ENCODE data around the gene MYH11.

MYH11 gene

GRCh38 chr16:15886078-15886477, 29.2 kb upstream of the MYH11 start:
- Histone ChIP-seq H3K36me3 (ENCODE audit: control insufficient read depth, insufficient read depth, low read length) (no peaks in the 10 kb centered on the region), H3K27ac (no peak overlapping the region), H3K79me2 (peaks cover 30% of the 10 kb centered on the region), H3K4me2 (ENCODE audit: low read length) (no peak overlapping the region), H3K9me3 (ENCODE audit: control insufficient read depth, low read length) (no peaks in the 10 kb centered on the region), H3K9ac (no peak overlapping the region), H2AFZ (no peak overlapping the region), H3K4me1 (peaks cover 14% of the 10 kb centered on the region), H3K4me3 (ENCODE audit: low read depth, low read length) (no peak overlapping the region), H3K27me3 (ENCODE audit: control insufficient read depth, insufficient read depth, low read length) (no peaks in the 10 kb centered on the region)
- TF ChIP-seq CTCF (IDR thresholded peaks at IDR 0.05), result no peak

DNA sequence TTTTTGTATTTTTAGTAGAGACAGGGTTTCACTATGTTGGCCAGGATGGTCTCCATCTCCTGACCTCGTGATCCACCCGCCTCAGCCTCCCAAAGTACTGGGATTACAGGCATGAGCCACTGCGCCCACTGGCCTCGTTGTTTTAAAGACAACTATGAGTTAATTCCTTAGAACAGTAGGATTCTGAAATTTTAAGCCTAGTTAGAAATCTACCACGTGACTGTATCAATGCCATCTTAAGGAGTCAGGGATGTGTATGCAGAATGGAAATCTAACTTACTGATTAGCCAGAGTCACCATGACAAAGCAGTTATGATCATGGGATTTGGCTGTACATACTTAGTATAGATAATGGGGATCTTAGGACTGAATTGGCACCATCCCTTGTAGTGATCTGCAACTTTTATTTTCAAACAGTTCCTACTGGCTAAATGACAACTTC, 28.8 kb upstream of the MYH11 start:
- Histone ChIP-seq H3K4me2 (ENCODE audit: low read length) (no peak overlapping the region), H3K27ac (no peak overlapping the region), H3K79me2 (peaks cover 30% of the 10 kb centered on the region), H3K4me3 (ENCODE audit: low read depth, low read length) (no peak overlapping the region), H3K9ac (no peak overlapping the region), H2AFZ (no peak overlapping the region), H3K36me3 (ENCODE audit: control insufficient read depth, insufficient read depth, low read length) (no peaks in the 10 kb centered on the region), H3K27me3 (ENCODE audit: control insufficient read depth, insufficient read depth, low read length) (no peaks in the 10 kb centered on the region), H3K4me1 (peaks cover 17% of the 10 kb centered on the region), H3K9me3 (ENCODE audit: control insufficient read depth, low read length) (no peaks in the 10 kb centered on the region)
- no peak for TF ChIP-seq CTCF (IDR thresholded peaks at IDR 0.05)

GRCh38 chr16:15882563-15882962, 25.7 kb upstream of the MYH11 start:
- H3K9ac ChIP-seq, result no peak overlapping the region
- no peak overlapping the region for H2AFZ ChIP-seq
- no peaks in the 10 kb centered on the region for H3K36me3 ChIP-seq (ENCODE audit: control insufficient read depth, insufficient read depth, low read length)
- H3K79me2 ChIP-seq, result peaks cover 19% of the 10 kb centered on the region
- H3K4me2 ChIP-seq (ENCODE audit: low read length), result no peak overlapping the region
- H3K4me1 ChIP-seq, result peaks cover 15% of the 10 kb centered on the region
- TF ChIP-seq CTCF (IDR thresholded peaks at IDR 0.05), result no peak
- H3K4me3 ChIP-seq (ENCODE audit: low read depth, low read length), result no peak overlapping the region
- no peak overlapping the region for H3K27ac ChIP-seq
- H3K9me3 ChIP-seq (ENCODE audit: control insufficient read depth, low read length), result no peaks in the 10 kb centered on the region
- H3K27me3 ChIP-seq (ENCODE audit: control insufficient read depth, insufficient read depth, low read length), result no peaks in the 10 kb centered on the region

DNA sequence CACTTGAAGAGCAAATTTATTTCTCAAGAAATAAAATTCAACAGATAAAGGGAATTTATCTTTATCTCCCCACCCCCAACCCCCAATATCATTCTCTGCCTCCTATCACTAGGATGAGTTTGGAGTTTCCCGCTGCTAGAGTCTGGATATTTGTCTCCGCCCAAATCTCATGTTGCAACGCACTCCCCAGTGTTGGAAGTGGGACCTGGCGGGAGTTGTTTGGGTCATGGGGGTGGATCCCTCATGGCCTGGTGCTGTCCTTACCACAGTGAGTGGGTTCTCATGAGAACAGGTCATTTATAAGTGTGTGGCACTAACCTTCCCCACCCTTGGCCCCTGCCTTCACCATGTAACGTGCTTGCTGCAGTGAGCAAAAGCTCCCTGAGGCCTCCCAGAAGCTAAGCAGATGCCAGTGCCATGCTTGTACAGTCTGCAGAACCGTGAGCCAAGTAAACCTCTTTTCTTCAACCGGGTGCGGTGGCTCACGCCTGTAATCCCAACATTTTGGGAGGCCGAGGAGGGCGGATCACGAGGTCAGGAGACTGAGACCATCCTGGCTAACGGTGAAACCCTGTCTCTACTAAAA, 25.1 kb upstream of the MYH11 start:
- H2AFZ ChIP-seq, result no peak overlapping the region
- no peak overlapping the region for H3K4me3 ChIP-seq (ENCODE audit: low read depth, low read length)
- H3K36me3 ChIP-seq (ENCODE audit: control insufficient read depth, insufficient read depth, low read length), result no peaks in the 10 kb centered on the region
- no peak overlapping the region for H3K9ac ChIP-seq
- no peaks in the 10 kb centered on the region for H3K9me3 ChIP-seq (ENCODE audit: control insufficient read depth, low read length)
- no peak for TF ChIP-seq CTCF (IDR thresholded peaks at IDR 0.05)
- peaks cover 12% of the 10 kb centered on the region for H3K4me1 ChIP-seq
- no peak overlapping the region for H3K27ac ChIP-seq
- H3K27me3 ChIP-seq (ENCODE audit: control insufficient read depth, insufficient read depth, low read length), result no peaks in the 10 kb centered on the region
- no peak overlapping the region for H3K4me2 ChIP-seq (ENCODE audit: low read length)
- peaks cover 13% of the 10 kb centered on the region for H3K79me2 ChIP-seq
